Measurements from ENCODE around the gene PLVAP. TPM values are rescaled to one million over a fixed set of nuclear protein-coding genes. Genes with fewer than 3 reads are reported as not detected.

The PLVAP gene
- total RNA-seq, 1 donor from 2014 or later, result 166 TPM

DNA sequence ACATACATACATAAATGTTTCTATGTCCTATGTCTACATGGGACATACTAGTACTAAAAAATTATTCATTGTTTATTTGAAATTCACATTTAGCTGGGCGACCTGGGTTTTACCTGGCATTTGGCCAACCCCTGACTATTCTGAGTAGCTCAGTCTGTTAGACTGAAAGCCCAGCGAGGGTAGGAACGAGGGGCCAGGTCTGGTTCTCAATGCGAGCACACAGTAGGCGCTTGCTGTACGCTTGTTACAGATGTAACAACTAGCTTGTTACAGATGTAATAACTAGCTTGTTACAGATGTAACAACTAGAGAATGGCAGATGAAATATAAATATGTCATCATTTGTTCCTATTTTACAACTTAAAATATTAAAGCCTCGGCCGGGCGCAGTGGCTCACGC is 41.6 kb downstream of the PLVAP start:
- no peak for DNase-seq (ENCODE audit: low spot score)

GRCh38 chr19:17334414-17335409 is 42.4 kb downstream of the PLVAP start, which contains the start of gene ANO8:
Gene ANO8, minus strand, starts transcription at chr19:17334855. Its CDS starts 185 bp downstream, at chr19:17334670.
- DNase-seq (ENCODE audit: low spot score), result peak; percentile 97

DNA sequence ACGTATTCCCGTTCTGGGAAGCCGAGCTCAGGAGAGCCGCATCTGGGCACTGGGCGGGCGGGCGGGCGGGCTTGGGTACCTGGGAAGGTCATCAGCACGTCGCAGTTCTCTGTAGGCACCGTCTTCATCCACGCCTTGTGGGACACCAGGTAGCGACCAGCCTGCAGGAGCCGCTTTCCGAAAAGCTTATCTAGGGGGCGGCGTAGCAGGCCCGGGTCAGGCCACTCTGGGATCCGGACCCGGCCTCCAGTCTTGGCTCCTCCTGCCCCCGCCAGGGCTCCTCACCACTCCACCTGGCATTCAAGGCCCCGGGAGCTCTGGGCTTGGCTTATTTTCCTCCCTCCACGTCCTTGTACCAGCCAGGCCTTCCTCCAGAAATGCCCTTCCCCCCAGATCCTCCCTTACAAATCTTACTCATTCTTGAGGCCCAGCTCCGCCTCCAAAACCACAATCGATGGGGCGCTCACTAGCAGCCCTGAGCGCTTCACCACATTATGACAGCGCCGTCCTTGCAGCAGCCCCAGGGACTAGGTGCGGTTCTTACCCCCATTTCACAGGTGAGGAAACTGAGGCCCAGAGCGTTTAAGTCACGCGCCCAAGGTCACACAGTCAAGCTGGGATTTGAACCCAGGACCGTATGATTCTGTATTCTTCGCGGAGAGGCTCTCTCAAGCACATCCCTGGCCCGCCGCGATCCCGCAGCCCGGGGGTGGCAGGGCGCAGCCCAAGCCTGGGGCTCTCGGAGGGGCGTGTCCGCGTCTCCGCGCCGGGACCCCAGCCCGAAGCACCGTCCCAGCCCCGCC is 43.3 kb downstream of the PLVAP start:
- DNase-seq (ENCODE audit: low spot score), result peak; percentile 88

- DNase-seq (ENCODE audit: low spot score), result no peak
Observed at GRCh38 chr19:17332677-17333581, 44.2 kb downstream of the PLVAP start.

DNA sequence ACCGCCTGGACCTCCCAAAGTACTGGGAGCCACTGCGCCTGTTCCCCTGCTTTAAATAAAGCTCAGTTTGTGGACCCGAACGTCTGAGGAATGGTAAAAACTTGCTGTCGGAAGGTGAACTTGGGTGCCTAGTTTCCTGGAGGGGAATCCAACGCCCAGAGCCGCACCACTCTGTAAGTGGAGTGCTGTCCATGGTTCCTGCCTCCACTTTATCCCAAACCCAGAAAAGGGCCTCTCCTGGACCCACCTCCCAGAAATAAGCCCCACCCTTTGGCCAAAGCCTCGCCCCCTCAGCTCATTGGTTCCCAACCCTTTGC is 44.8 kb downstream of the PLVAP start:
- DNase-seq (ENCODE audit: low spot score), result no peak

DNA sequence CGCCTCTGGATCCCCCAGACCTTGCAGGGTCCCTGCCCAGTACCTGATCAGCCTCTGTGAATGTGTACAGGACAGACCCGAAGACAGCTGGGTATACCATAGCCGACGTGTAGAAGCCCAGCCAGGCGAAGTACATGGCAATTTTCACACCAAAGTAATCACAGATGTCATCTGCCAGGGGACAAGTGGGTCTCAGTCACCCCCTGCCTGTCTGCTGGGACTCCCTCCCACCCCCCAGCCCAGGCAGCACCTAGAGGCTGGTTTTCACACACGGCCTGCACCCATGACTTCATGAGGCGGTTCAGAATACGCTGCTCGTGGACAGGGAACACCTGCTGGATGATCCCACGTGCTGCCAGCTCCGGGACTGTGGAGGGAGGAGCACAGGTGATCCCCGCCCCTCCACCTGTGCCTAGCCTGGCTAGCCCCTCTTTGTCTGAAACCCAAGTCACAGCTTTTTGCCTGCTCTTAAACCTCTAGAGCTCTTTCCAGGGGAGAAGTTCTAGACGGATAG is 46.0 kb downstream of the PLVAP start:
- no peak for DNase-seq (ENCODE audit: low spot score)

DNA sequence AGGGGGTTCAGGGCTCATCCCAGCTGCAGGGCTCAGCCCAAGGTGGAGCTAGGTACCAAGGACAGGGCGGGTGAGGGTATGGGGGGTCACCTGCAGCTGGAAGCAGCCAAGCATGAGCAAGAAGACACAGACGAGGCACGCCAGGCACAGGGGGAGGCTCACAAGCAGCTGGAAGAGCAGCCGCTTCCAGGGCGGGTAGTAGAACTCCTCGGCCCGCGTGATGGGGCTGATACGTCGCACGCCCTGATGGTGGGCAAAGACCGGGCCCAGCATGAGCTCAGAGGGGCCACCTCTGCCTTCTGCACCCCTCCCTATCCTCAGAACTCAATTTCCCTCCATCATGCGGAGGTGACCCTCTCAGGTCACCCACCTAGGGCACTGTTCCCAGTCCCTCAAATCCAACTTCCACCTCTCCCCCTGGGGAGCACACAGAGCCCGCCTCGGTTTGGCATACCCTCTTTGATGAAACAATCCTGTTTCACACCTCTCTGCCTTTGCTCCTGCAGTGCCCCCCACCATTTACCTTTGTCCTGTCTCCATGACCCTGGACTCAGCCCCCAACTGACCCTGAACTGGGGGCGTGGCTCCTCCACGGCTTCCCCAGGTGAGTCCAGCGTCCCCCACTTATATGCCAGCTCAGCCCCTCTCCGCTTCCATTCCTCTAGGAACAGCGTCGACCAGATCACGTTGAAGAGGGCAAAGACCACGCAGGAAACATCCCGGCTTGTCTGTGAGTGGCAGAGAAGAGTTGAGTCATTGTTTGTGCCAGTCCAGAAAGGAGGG is 46.7 kb downstream of the PLVAP start:
- DNase-seq (ENCODE audit: low spot score), result no peak

DNA sequence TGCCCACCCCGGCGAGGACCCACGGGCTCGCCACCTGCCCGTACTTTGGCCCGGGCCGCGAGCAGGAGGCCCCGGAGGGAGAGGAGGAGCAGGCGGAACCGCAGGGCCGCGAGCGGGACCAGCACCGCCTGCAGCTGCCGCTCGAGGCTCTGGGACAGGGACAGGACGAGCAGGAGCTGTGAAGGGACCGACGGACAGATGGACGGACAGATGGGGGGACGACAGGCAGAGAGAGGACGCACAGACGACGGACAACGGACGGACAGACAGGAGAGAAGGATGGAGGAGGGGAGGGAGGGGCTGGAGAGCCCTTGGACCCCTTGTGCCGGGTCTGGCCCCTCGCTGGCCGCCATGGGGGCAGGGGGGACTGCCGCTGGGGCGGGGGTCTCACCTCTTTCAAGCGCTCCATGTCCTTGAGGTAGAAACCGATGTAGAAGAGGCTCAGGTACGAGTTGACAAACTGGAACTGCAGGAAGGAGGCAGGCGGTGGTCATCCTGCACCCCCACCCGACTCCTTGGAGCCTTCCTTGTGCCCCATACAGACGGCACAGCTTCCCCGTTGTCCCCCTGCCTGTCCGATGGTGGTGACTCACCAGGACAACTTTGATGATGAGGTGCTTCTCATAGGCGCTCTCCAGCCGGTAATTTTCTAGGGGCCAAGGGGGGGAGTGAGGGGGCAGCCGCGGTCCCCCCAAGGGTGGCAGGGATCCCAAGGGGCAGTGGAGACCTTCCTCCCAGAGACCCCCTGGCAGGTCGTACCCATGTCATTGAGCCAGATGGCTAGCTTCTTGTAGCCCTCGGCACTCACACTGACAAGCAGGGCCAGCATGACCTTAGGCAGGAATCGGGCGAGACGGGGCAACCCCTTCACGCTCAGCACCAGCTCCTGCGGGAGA is 47.5 kb downstream of the PLVAP start:
- DNase-seq (ENCODE audit: low spot score), result no peak

DNA sequence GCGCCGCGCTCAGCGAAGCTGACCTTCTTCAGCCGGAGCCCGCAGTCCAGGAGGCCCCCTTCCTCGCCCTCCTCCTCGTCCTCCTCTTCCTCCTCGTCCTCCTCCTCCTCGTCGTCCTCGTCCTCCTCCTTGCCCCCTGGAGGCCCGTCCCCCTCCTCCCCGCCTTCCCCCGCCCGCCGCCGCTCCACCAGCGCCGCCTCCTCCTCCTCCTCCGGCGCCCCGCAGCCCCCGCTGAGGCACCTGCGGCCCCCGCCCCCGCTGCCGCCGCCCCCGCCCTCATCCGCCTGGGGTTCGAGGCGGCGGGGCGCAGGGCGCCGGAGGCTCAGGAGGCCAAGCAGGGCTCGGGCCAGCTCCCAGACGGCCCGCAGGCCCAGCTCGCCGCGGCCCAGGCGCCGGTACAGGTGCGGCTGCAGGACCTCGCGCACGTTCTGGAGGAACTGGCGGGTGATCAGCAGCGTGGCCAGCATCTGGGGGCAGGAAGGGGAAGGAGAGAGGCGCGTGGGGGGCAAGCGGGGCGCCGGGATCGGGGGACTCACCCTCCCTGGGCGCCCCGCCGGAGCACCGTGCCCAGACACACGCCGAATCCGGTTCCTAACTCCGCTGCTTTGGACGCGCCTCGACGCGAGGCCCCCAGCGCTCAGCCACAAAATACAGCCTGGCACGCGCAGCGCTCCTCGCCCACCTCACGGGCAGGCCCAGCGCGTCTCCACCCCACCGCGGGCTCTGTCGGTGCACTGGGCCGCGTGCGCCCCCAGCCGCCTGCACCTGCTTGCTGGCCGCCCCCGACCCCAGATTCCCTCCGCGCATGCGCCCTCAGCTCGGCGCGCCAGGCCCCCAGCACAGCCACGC is 48.4 kb downstream of the PLVAP start:
- DNase-seq (ENCODE audit: low spot score), result no peak

GRCh38 chr19:17327654-17328516 is 49.3 kb downstream of the PLVAP start:
- peak; percentile 76 for DNase-seq (ENCODE audit: low spot score)

DNA sequence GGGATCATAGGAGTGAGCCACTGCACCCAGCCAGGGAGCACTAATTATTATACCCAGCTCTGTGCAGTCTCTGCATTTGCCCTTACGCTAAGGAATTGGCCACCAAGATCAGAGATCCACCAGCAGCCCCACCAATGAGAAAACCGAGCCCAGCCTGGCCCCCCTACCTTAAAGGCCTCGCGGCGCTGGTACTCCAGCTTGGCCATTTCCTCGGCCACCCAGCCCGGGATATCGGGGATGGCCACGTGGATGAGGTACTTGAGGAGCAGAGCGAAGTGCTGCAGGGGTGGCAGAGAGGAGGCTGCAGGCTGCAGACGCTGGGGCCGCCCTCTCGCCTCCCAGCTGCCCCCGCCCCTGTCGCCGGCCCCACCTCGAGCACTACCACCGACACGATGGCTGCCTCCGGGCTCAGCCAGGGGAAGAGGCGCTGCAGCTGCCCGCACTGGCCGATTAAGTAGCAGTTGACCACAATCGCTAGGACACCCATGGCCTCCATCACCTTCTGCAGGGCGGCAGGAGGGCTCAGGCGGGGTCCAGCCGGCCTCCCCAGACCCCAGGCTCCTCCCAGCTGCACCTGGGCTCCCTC is 50.0 kb downstream of the PLVAP start:
- DNase-seq (ENCODE audit: low spot score), result no peak

- DNase-seq (ENCODE audit: low spot score), result no peak
Observed at GRCh38 chr19:17326595-17326966, 50.6 kb downstream of the PLVAP start.

GRCh38 chr19:17325881-17326594 is 51.1 kb downstream of the PLVAP start:
- DNase-seq (ENCODE audit: low spot score), result no peak

- no peak for DNase-seq (ENCODE audit: low spot score)
Observed at GRCh38 chr19:17325133-17325532, 52.0 kb downstream of the PLVAP start.

DNA sequence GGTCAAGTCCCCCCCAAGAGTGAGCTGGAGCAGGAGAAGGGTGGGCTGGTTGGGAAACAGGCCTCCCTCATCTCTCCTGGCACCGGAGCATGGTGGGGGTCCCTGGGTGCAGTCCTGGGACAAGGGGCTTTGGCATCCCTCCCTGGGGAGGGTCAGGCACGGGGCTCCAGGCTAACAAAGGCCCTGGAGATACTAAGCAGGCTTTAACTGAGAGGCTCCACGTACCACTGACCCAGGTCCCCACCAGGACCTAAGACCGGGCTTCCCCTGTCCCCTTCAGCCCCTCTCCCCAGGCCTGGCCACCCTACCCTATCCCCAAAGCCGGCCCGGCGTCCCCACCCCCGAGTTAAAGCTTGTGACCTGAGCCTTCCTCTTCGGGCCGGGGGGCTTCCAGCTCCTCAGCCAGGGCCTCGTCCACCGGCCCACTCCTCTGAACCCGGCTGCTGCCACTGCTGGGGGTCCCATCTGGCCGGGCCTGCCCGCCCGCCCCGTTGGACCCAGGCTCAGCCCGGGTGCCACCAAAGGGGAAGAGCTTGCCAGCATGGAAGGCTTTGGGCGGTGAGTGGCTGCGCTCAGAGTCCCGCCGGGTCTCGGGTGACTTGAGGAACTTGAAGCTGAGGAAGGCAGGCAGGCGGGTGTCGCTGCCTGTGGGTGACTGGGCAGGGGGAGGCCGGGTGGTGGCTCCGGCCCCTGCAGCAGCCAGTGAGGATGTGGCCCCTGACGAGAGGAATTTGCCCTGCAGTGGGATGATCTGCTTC is 52.6 kb downstream of the PLVAP start:
- no peak for DNase-seq (ENCODE audit: low spot score)

DNA sequence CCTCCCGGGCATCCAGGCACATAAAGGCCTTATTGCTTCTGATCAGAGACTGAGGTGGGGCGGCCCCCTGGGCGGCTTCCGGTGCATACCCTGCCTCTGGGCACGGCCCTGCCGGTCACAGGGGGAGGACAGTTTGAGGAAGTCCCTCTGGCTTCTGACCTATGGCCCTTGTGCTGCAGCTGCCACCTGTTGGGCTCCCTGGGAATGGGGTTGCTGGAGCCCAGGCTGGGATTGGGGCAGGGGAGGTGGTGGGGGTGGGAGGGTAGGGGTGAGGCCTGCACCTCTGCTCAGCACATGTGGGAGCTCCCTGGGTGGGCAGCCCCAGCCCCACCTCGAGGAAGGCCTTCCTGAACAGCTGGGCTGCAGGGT is 53.2 kb downstream of the PLVAP start:
- no peak for DNase-seq (ENCODE audit: low spot score)
